ENCODE data around the gene CCDC85C.

GRCh38 chr14:99517643-99518381 is 86.2 kb downstream of the CCDC85C start:
- no peak for TF ChIP-seq SP1 (IDR thresholded peaks at IDR 0.05)
- TF ChIP-seq LEF1 (IDR thresholded peaks at IDR 0.05; ENCODE audit: borderline replicate concordance): no peak
- no peak for TF ChIP-seq SUZ12 (IDR thresholded peaks at IDR 0.05)
- TF ChIP-seq ARNT (IDR thresholded peaks at IDR 0.05): no peak
- no peak for TF ChIP-seq ELF4 (IDR thresholded peaks at IDR 0.05)

Data from HEK293T (cell line).